ENCODE measurements around the gene NPAS3. TPM values are rescaled to one million over a fixed set of nuclear protein-coding genes. Genes with fewer than 3 reads are reported as not detected.

The NPAS3 gene
- total RNA-seq, 3 donors from 2014 or later = 0.26 TPM; not detected in 2

GRCh38 chr14:33232031-33232430 lies 293.4 kb downstream of the NPAS3 start:
- H3K27me3 Mint-ChIP-seq (ENCODE audit: low read depth) = no peaks in the 10 kb centered on the region
- H3K36me3 Mint-ChIP-seq (ENCODE audit: insufficient read depth) = no peaks in the 10 kb centered on the region
- H3K4me3 Mint-ChIP-seq = no peak overlapping the region
- no peak for ATAC-seq
- DNase-seq = no peak
- H3K9me3 Mint-ChIP-seq = no peaks in the 10 kb centered on the region
- H3K4me1 Mint-ChIP-seq (ENCODE audit: low read depth) = no peaks in the 10 kb centered on the region

GRCh38 chr14:33237115-33237740 lies 298.5 kb downstream of the NPAS3 start:
- no peak overlapping the region for H3K4me3 Mint-ChIP-seq
- no peaks in the 10 kb centered on the region for H3K9me3 Mint-ChIP-seq

DNA sequence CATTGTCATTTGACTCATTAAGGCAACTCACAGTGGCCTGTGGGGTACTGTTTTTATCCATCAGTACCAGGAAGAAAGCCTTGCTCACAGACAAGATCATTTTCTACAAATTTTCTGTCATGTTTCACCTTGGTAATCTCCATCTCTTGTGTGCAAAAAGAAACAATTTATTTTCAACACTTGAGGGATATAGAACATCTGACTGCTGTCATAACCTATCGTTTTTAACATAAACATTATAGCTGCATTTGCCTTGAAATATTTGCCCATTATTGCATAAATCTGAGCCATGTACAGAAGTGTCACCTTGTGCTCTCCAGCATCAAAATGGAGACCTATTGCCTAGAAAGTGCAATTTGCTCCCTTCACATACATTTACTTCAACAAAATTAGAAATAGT lies 300.8 kb downstream of the NPAS3 start:
- Mint-ChIP-seq H3K4me1 (ENCODE audit: low read depth) (no peaks in the 10 kb centered on the region), H3K9me3 (no peaks in the 10 kb centered on the region), H3K36me3 (ENCODE audit: insufficient read depth) (no peaks in the 10 kb centered on the region), H3K4me3 (no peak overlapping the region), H3K27me3 (ENCODE audit: low read depth) (no peaks in the 10 kb centered on the region)
- ATAC-seq = no peak
- DNase-seq = no peak

More at GRCh38 chr14:33237115-33237740, 298.5 kb downstream of the NPAS3 start:
- DNase-seq (no peak), ATAC-seq (no peak)
- no peaks in the 10 kb centered on the region for H3K36me3 Mint-ChIP-seq (ENCODE audit: insufficient read depth)
- no peaks in the 10 kb centered on the region for H3K27me3 Mint-ChIP-seq (ENCODE audit: low read depth)
- no peaks in the 10 kb centered on the region for H3K4me1 Mint-ChIP-seq (ENCODE audit: low read depth)

DNA sequence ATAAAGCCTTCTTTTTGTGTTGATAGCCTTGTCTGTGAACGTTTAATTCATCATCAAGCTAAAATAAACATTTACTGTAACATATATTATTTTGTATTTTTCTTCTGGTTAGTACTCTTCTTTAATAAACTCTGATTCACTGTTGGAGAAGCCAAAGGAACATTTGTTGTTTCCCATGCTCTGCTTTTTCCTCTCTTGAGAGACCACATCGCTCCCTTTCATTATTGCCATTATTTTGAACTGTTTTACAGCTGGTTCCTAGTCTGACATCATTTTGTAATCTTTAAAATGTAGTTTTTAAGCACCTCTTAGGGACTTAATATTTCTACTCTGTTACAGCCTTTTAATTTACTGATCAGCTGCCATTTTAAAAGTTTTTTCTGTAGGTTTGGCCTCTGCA lies 301.8 kb downstream of the NPAS3 start:
- no peaks in the 10 kb centered on the region for H3K27me3 Mint-ChIP-seq (ENCODE audit: low read depth)
- DNase-seq = no peak
- no peaks in the 10 kb centered on the region for H3K9me3 Mint-ChIP-seq
- H3K4me1 Mint-ChIP-seq (ENCODE audit: low read depth) = no peaks in the 10 kb centered on the region
- H3K36me3 Mint-ChIP-seq (ENCODE audit: insufficient read depth) = no peaks in the 10 kb centered on the region
- H3K4me3 Mint-ChIP-seq = no peak overlapping the region
- ATAC-seq = no peak

DNA sequence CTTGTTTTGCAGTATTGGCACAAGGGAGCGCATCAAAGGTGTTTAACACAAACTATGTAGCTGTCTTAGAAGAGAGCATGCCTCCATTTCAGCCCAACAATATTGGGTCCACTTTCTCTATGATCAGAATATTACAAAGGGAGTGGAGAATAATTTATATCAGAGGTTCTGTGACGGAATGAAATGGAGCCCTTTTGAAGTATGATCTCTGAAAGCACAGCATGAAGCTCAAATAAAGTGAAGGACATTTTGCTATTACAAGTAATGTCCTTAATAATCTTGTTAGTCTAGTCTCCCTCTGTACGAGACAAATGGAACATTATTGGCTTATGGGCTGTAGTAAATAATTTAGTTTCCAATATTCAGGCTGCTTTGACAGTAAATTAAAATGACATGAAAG lies 302.7 kb downstream of the NPAS3 start:
- Mint-ChIP-seq H3K36me3 (ENCODE audit: insufficient read depth) (no peaks in the 10 kb centered on the region), H3K4me1 (ENCODE audit: low read depth) (no peaks in the 10 kb centered on the region), H3K4me3 (no peak overlapping the region), H3K27me3 (ENCODE audit: low read depth) (no peaks in the 10 kb centered on the region), H3K9me3 (no peaks in the 10 kb centered on the region)
- no peak for DNase-seq
- no peak for ATAC-seq

DNA sequence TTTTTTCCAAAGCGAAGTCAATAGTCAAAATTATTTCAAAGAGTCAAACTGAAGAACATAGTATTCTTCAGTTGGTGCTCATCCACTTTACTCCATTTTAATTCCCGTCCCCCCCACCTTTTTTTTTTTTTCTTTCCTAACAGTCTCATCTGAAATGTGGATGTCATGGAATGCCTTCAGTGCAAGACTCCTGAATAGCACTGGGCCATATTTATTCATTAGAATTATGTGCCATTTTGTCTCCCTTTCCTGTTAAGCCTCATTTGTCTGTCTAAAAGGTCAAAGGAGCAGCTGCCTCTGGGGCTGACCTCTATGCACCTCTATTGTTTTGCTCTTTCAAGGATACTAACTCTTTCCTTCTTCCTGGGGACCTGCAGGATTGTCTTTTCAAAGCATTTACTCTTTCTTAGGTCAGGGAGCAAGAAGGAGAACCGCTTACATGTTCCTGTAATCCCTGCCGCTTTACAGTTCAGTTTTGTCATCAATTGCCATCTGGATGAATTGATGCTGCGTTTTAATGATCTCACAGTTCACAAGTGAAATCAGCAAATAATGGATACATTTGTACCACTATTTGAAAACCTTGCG lies 310.6 kb downstream of the NPAS3 start:
- H3K27me3 Mint-ChIP-seq (ENCODE audit: low read depth) = no peaks in the 10 kb centered on the region
- no peaks in the 10 kb centered on the region for H3K36me3 Mint-ChIP-seq (ENCODE audit: insufficient read depth)
- no peaks in the 10 kb centered on the region for H3K4me1 Mint-ChIP-seq (ENCODE audit: low read depth)
- no peak for DNase-seq
- no peak overlapping the region for H3K4me3 Mint-ChIP-seq
- ATAC-seq = no peak
- peaks cover 5% of the 10 kb centered on the region for H3K9me3 Mint-ChIP-seq

DNA sequence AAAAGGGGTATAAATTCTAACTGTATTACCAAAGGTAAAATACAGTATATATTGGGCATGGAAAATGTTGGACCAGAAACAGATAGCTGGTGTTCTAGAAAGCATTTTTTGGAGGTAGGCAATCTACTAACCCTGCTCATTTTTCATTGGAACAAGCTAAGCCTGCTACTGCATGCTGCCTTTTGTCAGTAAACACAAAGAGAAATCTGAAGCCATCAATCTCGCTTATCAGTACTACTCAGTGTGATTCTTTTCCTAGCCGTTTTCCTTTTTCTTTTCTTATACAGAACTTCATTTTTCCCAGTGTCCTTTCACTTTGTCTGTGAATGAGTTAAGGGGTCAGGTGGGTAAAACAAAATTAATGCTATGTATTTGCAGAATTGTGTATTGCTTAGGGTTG lies 312.3 kb downstream of the NPAS3 start:
- H3K4me1 Mint-ChIP-seq (ENCODE audit: low read depth) = no peaks in the 10 kb centered on the region
- no peaks in the 10 kb centered on the region for H3K36me3 Mint-ChIP-seq (ENCODE audit: insufficient read depth)
- ATAC-seq (no peak), DNase-seq (no peak)
- peaks cover 5% of the 10 kb centered on the region for H3K9me3 Mint-ChIP-seq
- H3K4me3 Mint-ChIP-seq = no peak overlapping the region
- H3K27me3 Mint-ChIP-seq (ENCODE audit: low read depth) = no peaks in the 10 kb centered on the region

DNA sequence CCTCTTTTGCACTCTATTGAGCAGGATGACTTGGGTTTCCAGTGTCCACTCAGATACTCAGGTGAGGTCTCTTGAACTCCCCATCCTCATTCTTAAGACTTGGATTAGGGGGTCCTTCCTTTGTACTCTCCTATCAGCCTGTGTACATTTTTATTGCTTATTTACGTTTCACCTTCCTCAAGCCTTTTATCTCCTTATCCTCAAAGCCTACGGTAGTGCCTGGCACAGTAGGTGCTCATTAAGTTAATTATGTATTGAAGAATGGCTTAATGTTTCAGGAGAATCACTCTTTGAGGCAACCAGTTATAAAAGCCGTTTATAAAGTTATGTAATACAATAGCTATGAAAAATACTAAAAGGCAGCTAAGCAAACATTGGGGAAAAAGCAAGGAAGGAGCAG lies 315.7 kb downstream of the NPAS3 start:
- no peak for DNase-seq
- Mint-ChIP-seq H3K27me3 (ENCODE audit: low read depth) (no peaks in the 10 kb centered on the region), H3K36me3 (ENCODE audit: insufficient read depth) (no peaks in the 10 kb centered on the region), H3K4me3 (no peak overlapping the region), H3K4me1 (ENCODE audit: low read depth) (no peaks in the 10 kb centered on the region), H3K9me3 (peaks cover 5% of the 10 kb centered on the region)
- ATAC-seq = no peak

GRCh38 chr14:33254861-33255395 lies 316.2 kb downstream of the NPAS3 start:
- Mint-ChIP-seq H3K27me3 (ENCODE audit: low read depth) (no peaks in the 10 kb centered on the region), H3K36me3 (ENCODE audit: insufficient read depth) (no peaks in the 10 kb centered on the region), H3K9me3 (peaks cover 5% of the 10 kb centered on the region), H3K4me3 (no peak overlapping the region), H3K4me1 (ENCODE audit: low read depth) (no peaks in the 10 kb centered on the region)
- DNase-seq (no peak), ATAC-seq (no peak)

DNA sequence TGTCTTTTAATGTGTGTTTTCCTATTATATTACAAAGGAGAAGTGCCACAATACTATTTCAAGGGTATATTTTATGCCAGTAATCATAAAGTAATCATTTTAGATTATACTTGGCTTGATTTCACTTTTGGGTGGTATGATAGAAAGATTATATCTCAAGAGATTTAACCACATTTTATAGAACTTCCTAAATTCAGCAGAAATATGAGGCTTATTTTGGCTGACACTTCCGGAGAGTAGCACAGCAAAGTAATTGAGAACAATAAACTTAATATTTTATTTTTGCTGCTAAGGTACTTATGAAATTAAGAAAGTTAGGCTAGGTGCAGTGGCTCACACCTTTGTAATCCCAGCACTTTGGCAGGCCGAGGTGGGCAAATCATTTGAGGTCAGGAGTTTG lies 319.1 kb downstream of the NPAS3 start:
- Mint-ChIP-seq H3K9me3 (peaks cover 5% of the 10 kb centered on the region), H3K27me3 (ENCODE audit: low read depth) (no peaks in the 10 kb centered on the region), H3K4me3 (no peak overlapping the region), H3K36me3 (ENCODE audit: insufficient read depth) (no peaks in the 10 kb centered on the region), H3K4me1 (ENCODE audit: low read depth) (no peaks in the 10 kb centered on the region)
- DNase-seq = no peak
- ATAC-seq = no peak

GRCh38 chr14:33259764-33260163 lies 321.1 kb downstream of the NPAS3 start:
- no peaks in the 10 kb centered on the region for H3K27me3 Mint-ChIP-seq (ENCODE audit: low read depth)
- no peak for ATAC-seq
- H3K9me3 Mint-ChIP-seq = no peaks in the 10 kb centered on the region
- no peaks in the 10 kb centered on the region for H3K36me3 Mint-ChIP-seq (ENCODE audit: insufficient read depth)
- H3K4me1 Mint-ChIP-seq (ENCODE audit: low read depth) = no peaks in the 10 kb centered on the region
- no peak overlapping the region for H3K4me3 Mint-ChIP-seq
- no peak for DNase-seq

DNA sequence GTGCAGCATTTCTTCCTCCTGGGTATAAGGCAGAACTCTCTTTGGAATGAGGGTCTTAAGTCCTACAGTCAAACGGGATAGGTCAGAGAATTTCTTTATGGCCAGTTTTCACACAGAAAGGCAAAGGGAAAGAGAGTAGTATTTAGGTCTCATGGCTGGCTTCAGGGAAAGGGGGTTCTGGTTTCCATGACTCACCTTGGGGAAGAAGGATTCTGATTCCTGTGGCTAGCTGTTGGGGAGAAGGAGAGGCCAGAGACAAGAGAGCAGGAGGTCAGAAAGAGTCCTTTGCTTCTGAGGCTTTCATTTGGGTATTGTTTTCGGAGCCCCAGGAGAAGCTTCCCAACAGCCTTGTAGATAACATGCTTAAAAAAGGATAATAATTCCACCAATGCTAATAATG lies 332.5 kb downstream of the NPAS3 start:
- no peak for ATAC-seq
- Mint-ChIP-seq H3K36me3 (ENCODE audit: insufficient read depth) (no peaks in the 10 kb centered on the region), H3K27me3 (ENCODE audit: low read depth) (no peaks in the 10 kb centered on the region), H3K4me1 (ENCODE audit: low read depth) (no peaks in the 10 kb centered on the region), H3K9me3 (no peaks in the 10 kb centered on the region), H3K4me3 (no peak overlapping the region)
- DNase-seq = no peak

DNA sequence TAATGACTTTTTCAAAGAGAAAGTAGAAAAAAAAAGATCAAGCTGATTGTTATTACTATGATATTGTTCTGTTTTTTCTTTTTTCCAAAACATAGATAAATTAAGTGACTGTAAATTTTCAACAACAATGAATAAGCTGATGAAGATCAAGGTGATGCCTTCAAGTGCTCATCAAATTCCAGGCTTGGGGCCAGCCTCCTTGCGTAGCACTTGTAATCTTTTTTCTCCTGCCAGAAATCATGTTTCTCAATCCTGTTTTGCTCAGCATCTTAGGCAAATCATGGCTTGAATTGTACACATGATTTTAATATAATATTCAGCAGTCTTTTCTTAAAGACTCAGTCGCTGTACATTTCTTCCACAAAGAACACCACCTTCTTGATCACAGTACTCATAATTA lies 333.2 kb downstream of the NPAS3 start:
- Mint-ChIP-seq H3K4me1 (ENCODE audit: low read depth) (no peaks in the 10 kb centered on the region), H3K36me3 (ENCODE audit: insufficient read depth) (no peaks in the 10 kb centered on the region), H3K4me3 (no peak overlapping the region), H3K27me3 (ENCODE audit: low read depth) (no peaks in the 10 kb centered on the region), H3K9me3 (no peaks in the 10 kb centered on the region)
- ATAC-seq (no peak), DNase-seq (no peak)

DNA sequence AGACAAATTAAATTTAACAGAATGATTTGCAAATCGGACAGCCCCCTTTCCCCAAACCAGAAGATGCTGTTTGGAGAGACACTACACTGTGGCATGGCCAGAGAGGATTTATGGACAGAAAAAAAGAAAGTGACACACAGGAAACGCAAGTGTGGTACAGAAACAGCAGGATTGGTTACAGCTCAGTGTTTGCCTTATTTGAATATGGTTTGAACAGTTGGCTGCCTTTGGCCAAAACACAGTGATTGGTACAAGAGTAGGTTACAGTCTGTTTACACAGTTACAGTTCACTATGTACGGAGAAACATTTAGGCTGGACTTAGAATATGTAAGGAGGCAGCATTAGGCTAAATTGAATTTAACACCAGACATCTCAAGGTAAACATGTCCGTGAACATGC lies 335.3 kb downstream of the NPAS3 start:
- Mint-ChIP-seq H3K27me3 (ENCODE audit: low read depth) (no peaks in the 10 kb centered on the region), H3K36me3 (ENCODE audit: insufficient read depth) (no peaks in the 10 kb centered on the region), H3K4me1 (ENCODE audit: low read depth) (no peaks in the 10 kb centered on the region), H3K9me3 (no peaks in the 10 kb centered on the region), H3K4me3 (no peak overlapping the region)
- DNase-seq (no peak), ATAC-seq (no peak)

GRCh38 chr14:33275879-33276278 lies 337.2 kb downstream of the NPAS3 start:
- ATAC-seq (no peak), DNase-seq (no peak)
- no peaks in the 10 kb centered on the region for H3K27me3 Mint-ChIP-seq (ENCODE audit: low read depth)
- no peaks in the 10 kb centered on the region for H3K9me3 Mint-ChIP-seq
- H3K4me1 Mint-ChIP-seq (ENCODE audit: low read depth) = no peaks in the 10 kb centered on the region
- no peak overlapping the region for H3K4me3 Mint-ChIP-seq
- no peaks in the 10 kb centered on the region for H3K36me3 Mint-ChIP-seq (ENCODE audit: insufficient read depth)

All from activated T-cell treated with anti-CD3 and anti-CD28 coated beads, Interleukin-2, amount 50 U/mL, for 4 hours (primary cell).